ENCODE measurements around the gene MCRS1. TPM values are rescaled to one million over a fixed set of nuclear protein-coding genes. Genes with fewer than 3 reads are reported as not detected.

MCRS1 gene
- total RNA-seq = 53.7 and 71.7 TPM in 2 replicates

GRCh38 chr12:49567611-49568441 is at the start of gene MCRS1:
Gene MCRS1, minus strand, starts transcription at chr12:49568142. Its CDS starts 1,411 bp downstream, at chr12:49566731.

GRCh38 chr12:49605539-49605938 is 37.6 kb upstream of the MCRS1 start, which contains the start of gene FAM186B:
Gene FAM186B, minus strand, starts transcription at chr12:49605639. Its CDS starts 162 bp downstream, at chr12:49605477.

GRCh38 chr12:49538510-49539403 is 29.2 kb downstream of the MCRS1 start, which contains the start of gene KCNH3:
Gene KCNH3, plus strand, starts transcription at chr12:49539030. Its CDS starts 387 bp downstream, at chr12:49539417.

Other genes with a start within 250 kb of the MCRS1 start
- 9.4 and 19.1 TPM in 2 replicates for gene TROAP, start 244.9 kb downstream of the MCRS1 start, total RNA-seq
- 0.37 and 0.77 TPM in 2 replicates for gene C1QL4, start 231.0 kb downstream of the MCRS1 start, total RNA-seq
- gene DNAJC22, start 221.3 kb downstream of the MCRS1 start, total RNA-seq = 2.6 and 4.4 TPM in 2 replicates
- 21.5 and 30.7 TPM in 2 replicates for gene SPATS2, start 200.7 kb downstream of the MCRS1 start, total RNA-seq
- under 0.01 TPM in 1 of 2 replicates, not detected in the other for gene KCNH3, start 29.1 kb downstream of the MCRS1 start, total RNA-seq
- 0.12 and 0.22 TPM in 2 replicates for gene FAM186B, start 37.5 kb upstream of the MCRS1 start, total RNA-seq
- gene PRPF40B, start 55.4 kb upstream of the MCRS1 start, total RNA-seq = 12.4 and 17.6 TPM in 2 replicates
- gene FMNL3, start 139.3 kb upstream of the MCRS1 start, total RNA-seq = 26.2 and 26.3 TPM in 2 replicates
- gene TMBIM6, start 173.4 kb upstream of the MCRS1 start, total RNA-seq = 361 and 382 TPM in 2 replicates